ENCODE measurements around the gene HBP1. TPM values are rescaled to one million over a fixed set of nuclear protein-coding genes. Genes with fewer than 3 reads are reported as not detected.
"Not testable (repeated sequence)": the region's sequence is repeated elsewhere in the genome, so short reads cannot be mapped to it uniquely, and the experiment has no call there.

Gene HBP1
- total RNA-seq, 2 donors from 2014 or later: 51.8 to 69.8 TPM

- TF ChIP-seq CTCF (IDR thresholded peaks at IDR 0.05): no peak
- DNase-seq (ENCODE audit: low spot score): no peak
- peak overlapping the region in 1 of 2 donors; percentile 56 for H3K27ac ChIP-seq
- H3K9me3 ChIP-seq: peaks cover 0 to 7% of the 10 kb centered on the region in 2 donors
- peaks cover 0 to 16% of the 10 kb centered on the region in 2 donors for H3K4me1 ChIP-seq
- H3K36me3 ChIP-seq: peaks cover 13% of the 10 kb centered on the region
- no peak overlapping the region for H3K4me3 ChIP-seq
- no peaks in the 10 kb centered on the region for H3K27me3 ChIP-seq
These were observed 44.5 kb downstream of the HBP1 start for GRCh38 chr7:107213193-107213788.

- no peak for TF ChIP-seq CTCF (IDR thresholded peaks at IDR 0.05)
- Histone ChIP-seq H3K9me3 (peaks cover 0 to 7% of the 10 kb centered on the region in 2 donors), H3K27me3 (no peaks in the 10 kb centered on the region), H3K4me3 (no peak overlapping the region), H3K27ac (peak overlapping the region in 1 of 2 donors; percentile 56), H3K4me1 (peaks cover 0 to 14% of the 10 kb centered on the region in 2 donors), H3K36me3 (peaks cover 13% of the 10 kb centered on the region)
- no peak for DNase-seq (ENCODE audit: low spot score)
These were observed 45.1 kb downstream of the HBP1 start for GRCh38 chr7:107213945-107214344.

GRCh38 chr7:107219563-107220244 lies 50.9 kb downstream of the HBP1 start:
- no peak for TF ChIP-seq CTCF (IDR thresholded peaks at IDR 0.05)
- peaks cover 0 to 12% of the 10 kb centered on the region in 2 donors for H3K4me1 ChIP-seq
- peak overlapping the region; percentile 64 to 84 for H3K27ac ChIP-seq

GRCh38 chr7:107220356-107220755 lies 51.6 kb downstream of the HBP1 start:
- H3K27me3 ChIP-seq: no peaks in the 10 kb centered on the region
- peak overlapping the region; percentile 64 to 84 for H3K27ac ChIP-seq
- no peaks in the 10 kb centered on the region for H3K9me3 ChIP-seq
- no peaks in the 10 kb centered on the region for H3K36me3 ChIP-seq
- DNase-seq (ENCODE audit: low spot score): no peak
- no peak for TF ChIP-seq CTCF (IDR thresholded peaks at IDR 0.05)
- H3K4me1 ChIP-seq: peaks cover 0 to 17% of the 10 kb centered on the region in 2 donors
- no peak overlapping the region for H3K4me3 ChIP-seq

More at GRCh38 chr7:107219563-107220244, 50.9 kb downstream of the HBP1 start:
- no peaks in the 10 kb centered on the region for H3K27me3 ChIP-seq
- no peaks in the 10 kb centered on the region for H3K36me3 ChIP-seq
- no peak overlapping the region for H3K4me3 ChIP-seq
- no peak for DNase-seq (ENCODE audit: low spot score)
- no peaks in the 10 kb centered on the region for H3K9me3 ChIP-seq

- not testable (repeated sequence) for H3K27me3 ChIP-seq; H3K4me3 ChIP-seq; H3K36me3 ChIP-seq; DNase-seq (ENCODE audit: low spot score); H3K9me3 ChIP-seq
- H3K27ac ChIP-seq: peak overlapping the region; percentile 64 to 84
- H3K4me1 ChIP-seq: peaks cover 0 to 17% of the 10 kb centered on the region in 2 donors
These were observed 52.0 kb downstream of the HBP1 start for GRCh38 chr7:107220806-107221205.

GRCh38 chr7:107224374-107225223 lies 55.8 kb downstream of the HBP1 start:
- TF ChIP-seq CTCF (IDR thresholded peaks at IDR 0.05): no peak
- H3K4me1 ChIP-seq: peaks cover 0 to 11% of the 10 kb centered on the region in 2 donors
- peak overlapping the region; percentile 33 to 84 for H3K27ac ChIP-seq

More at GRCh38 chr7:107224374-107225223, 55.8 kb downstream of the HBP1 start:
- Histone ChIP-seq H3K36me3 (no peaks in the 10 kb centered on the region), H3K27me3 (no peaks in the 10 kb centered on the region), H3K4me3 (no peak overlapping the region), H3K9me3 (no peaks in the 10 kb centered on the region)
- no peak for DNase-seq (ENCODE audit: low spot score)

Measured in right atrium auricular region (tissue), 2 donors.